HL-60/S4 treated with phorbol 12-myristate 13-acetate at 8.2 ng/mL for 4 days and 3 days (cell line): Measurements from ENCODE around the gene PTPRN2.
"Not testable (repeated sequence)": the region's sequence is repeated elsewhere in the genome, so short reads cannot be mapped to it uniquely, and the experiment has no call there.

Experiments used
- in situ Hi-C: fragments of 300-500 bp; cut with MboI; formaldehyde crosslinking; loops from 2 replicates; pipeline ENCODE4 v1.15.0; 2022; ENCODE audit warnings: low sequenced_read_pairs

Gene PTPRN2

GRCh38 chr7:157667261-157667660 is 920.4 kb downstream of the PTPRN2 start:
- in situ Hi-C loops, result no loop called here

DNA sequence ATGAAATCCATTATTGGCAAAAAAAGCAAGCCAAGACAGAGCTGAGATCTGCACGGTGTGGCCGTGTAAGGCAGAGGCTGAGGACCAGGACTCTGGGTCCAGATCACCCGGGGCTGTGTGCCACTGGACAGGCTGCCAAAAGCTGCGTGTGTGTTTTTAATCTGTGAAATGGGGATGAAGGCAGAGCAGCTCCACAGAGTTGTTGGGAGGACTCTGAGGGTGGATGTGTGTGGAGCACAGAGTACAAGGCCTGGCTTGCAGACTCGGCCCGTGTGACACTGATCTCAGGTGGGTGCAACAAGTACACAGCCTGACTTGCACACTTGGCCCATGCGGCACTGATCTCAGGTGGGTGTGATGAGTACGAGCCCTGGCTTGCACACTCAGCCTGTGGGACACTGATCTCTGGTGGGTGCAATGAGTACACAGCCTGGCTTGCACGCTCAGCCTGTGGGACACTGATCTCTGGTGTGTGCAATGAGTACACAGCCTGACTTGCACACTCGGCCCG is 921.0 kb downstream of the PTPRN2 start:
- in situ Hi-C loops, result no loop called here

DNA sequence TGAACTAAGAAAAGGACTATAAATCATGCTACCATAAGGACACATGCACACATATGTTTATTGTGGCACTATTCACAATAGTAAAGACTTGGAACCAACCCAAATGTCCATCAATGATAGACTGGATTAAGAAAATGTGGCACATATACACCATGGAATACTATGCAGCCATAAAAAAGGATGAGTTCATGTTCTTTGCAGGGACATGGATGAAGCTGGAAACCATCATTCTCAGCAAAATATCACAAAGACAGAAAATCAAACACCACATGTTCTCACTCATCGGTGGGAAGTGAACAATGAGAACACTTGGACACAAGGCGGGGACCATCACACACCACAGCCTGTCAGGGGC is 922.0 kb downstream of the PTPRN2 start:
- in situ Hi-C loops, result not testable (repeated sequence)

- in situ Hi-C loops, result no loop called here
Measured at GRCh38 chr7:157664871-157665633, 922.6 kb downstream of the PTPRN2 start.

DNA sequence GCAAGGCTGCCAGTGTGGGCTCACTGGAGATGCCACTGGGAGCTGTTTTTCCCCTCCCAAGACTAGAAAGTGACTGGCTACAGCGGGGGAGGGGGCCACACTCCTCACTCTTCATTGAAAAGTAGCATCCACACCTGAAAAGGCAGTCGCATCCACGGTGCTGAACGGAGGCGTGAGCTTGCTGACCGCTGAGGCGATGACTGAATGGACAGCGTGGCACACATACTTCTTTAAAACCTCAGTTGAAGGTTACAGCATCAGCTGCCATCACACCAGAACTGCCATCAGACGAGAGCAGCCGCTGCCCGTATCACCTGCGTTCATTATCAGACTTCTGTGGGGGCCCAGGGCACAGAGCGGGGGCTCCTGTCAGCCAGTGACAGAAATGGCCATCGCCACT is 923.6 kb downstream of the PTPRN2 start:
- in situ Hi-C loops, result no loop called here

DNA sequence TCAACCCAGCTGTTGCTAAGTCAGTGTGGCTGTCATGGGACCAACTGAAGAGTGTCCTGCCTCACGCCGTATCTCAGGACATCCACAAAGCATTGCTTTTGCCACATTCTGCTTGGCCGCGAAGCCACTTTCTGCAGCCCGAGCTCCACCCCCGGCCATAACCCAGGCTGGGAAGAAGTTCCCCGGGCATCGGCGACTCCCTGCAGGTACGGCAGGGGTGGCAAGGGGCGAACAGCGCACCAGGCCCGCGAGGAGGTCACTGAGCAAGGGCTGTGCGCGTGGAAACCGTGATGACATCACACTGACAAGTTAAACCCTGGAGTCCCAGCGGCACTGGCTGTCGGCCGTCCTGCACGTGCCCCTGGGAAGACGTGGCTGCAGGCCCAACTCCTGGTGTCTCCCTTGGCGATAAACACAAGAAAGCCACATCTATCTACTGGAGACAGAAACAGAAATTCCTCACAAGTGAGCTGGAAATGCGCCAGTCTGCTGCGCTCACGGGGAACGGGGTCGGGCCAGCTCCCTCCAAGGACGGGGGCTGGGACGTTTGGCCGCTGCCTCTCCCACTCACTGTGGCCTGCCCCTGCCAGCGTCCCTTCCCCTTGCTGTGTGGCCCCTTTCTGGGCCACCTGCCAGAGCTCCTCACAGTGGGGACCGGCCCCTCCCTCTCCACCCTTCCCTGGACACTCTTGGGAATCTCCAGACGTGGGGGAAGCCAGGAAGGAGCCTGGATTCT is 924.5 kb downstream of the PTPRN2 start:
- in situ Hi-C loops, result no loop called here

DNA sequence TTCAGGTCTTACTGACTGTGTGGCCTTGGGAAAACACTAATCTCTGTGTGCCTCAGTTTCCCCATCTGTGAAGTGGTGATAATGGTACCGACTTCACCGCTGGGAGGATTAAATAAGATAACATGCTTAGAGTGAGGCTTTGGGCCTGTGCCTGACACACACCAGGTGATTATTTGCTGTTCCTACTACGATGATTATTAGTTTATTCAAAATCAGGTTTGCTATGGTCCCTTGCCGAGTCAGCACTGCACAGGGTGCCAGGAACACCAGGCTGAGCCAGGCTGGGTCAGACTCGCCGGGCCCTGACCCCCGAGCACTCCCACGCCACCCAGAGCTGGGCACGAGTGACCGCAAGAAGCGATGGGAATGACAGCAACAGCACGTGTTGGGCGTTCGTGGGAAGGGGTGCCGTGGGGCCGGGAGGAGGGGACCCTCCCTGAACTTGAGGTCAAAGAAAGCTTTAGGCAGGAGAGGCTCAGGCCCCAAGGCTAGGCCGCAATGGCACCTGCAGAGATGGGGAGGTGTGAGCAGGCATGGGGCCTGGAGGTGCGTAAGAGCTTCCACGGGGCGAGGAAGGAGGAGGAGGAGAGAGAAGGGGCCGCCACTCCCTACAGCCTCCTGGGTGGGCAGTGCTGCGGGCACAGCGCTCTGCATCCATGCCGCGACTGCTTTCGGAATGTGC is 925.4 kb downstream of the PTPRN2 start:
- in situ Hi-C loops, result no loop called here

GRCh38 chr7:157661611-157661975 is 926.0 kb downstream of the PTPRN2 start:
- in situ Hi-C loops, result no loop called here

GRCh38 chr7:157660971-157661610 is 926.5 kb downstream of the PTPRN2 start:
- in situ Hi-C loops, result no loop called here

DNA sequence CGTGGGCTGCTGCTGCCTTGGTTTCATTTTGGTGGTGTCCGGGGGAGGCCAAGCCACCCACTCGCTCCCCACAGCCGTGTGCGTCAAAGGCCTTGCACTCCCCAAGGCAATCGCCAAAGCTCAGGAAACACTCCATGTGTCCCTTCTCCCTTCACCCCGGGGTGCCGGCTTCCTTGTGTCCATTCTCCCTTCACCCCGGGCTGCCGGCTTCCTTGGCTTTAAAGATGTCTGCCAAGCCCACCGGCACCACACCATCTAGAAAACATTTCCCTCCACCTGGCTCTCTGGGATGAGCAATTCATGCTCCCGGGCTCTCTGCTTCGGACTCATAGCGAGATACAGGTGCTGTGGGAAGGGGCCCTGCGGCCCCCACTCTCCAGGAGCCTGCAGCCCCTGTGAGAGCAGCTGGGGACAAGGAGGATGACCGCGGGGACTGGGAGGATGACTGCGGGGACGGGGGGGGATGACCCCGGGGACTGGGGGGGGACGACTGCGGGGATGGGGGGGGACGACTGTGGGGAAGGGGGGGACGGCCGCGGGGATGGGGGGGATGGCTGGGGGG is 928.7 kb downstream of the PTPRN2 start:
- in situ Hi-C loops, result no loop called here

DNA sequence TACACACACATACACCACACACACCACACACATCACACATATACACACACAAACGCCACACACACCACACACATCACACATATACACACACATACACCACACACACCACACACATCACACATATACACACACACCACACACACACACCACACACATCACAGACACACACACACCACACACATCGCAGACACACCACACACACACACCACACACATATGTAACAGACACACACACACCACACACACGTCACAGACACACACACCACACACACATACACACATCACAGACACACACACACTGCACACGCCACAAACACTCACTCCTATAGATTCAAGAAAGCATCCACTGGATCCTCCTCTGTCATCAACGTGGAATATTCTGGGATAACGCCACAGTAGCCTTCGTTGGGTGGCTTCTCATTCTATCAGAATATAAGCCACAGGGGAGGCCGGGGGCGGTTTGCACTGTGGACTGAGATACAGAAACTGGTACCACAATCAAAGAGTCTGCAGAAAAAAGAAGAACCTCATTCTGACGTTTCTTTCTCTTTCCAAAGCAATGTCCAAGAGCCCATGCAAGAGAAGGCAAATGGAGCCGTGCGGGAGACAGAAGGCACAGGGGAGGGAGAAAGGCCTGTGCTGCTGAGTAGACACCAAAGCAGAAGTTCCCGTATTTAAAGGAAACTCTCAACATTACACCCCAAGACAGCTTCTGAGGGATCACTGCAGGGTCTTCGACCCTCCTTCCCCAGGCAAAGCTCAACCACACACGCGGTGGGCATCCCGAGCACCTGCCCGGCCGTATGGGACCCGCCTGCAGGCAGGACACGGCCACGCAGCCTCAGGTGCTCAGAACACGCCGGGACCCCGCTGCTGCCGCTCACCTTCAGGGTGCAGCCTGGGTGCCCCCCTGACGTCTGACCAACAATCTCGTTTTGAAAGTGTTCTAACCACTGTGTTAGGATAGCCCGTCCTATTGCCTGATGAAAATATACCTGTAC is 929.6 kb downstream of the PTPRN2 start:
- in situ Hi-C loops, result no loop called here

- in situ Hi-C loops, result no loop called here
Measured at GRCh38 chr7:157656195-157656769, 931.3 kb downstream of the PTPRN2 start.

DNA sequence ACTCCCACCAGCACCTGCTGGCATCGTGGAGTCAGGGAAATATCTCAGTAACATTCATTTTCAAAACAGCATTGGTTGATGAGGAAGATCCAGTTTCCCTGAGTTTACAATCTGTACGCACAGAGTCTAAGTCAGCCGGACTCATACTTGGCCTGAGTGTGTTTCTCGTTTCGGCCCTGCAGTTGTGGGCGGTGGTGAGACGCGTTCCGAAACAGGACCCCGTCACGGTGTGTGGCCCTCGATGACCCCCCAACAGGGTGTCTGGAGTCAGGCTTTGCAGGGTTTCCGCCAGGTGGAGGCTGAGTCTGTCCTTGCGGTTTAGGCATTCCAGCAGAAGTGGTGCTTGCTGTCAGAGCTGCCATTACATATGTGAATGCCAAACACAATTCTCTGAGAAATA is 933.3 kb downstream of the PTPRN2 start:
- in situ Hi-C loops, result no loop called here

- in situ Hi-C loops, result no loop called here
Measured at GRCh38 chr7:157653827-157654207, 933.8 kb downstream of the PTPRN2 start.

DNA sequence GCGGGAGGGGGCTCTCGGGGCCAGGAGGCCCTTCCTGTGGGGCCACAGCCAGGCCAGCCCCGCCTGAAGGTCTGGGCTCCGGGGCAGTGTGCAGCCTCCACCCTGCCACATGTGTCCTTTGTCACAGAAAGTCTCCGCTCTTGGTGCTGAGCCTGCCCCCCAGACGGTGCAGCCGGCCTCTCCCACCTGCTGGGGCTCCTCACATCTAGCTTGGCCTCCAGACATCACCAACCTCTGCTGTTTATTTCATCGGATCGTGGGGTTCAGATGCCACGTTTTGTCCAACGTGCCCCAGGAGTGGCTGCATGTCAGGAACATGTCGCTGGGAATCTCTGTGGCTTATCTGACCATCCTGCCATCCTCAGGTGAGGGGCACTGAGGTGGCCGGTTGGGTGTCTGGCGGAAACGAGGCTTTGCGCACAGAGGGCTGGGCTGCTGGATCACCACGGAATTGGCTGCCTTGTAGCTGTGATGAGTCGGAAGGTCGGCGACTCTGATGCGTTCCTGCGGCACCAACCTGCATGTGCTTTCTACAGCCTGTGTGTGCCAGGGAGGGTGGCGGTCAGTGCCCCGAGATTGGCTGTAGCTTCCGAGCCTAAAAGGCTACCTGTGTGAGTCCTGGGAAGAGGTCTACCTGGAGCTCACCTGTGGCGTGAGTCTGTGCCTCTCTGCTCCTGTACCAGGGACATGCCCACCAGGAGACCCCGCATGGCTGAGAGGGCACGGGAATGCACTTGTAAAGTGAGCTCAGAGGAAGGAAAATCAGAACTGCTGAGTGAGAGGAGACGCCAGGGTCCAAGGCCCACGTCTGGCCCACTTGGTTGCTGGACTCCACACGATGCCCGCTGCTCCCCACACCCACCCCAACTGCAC is 934.4 kb downstream of the PTPRN2 start:
- in situ Hi-C loops, result no loop called here

DNA sequence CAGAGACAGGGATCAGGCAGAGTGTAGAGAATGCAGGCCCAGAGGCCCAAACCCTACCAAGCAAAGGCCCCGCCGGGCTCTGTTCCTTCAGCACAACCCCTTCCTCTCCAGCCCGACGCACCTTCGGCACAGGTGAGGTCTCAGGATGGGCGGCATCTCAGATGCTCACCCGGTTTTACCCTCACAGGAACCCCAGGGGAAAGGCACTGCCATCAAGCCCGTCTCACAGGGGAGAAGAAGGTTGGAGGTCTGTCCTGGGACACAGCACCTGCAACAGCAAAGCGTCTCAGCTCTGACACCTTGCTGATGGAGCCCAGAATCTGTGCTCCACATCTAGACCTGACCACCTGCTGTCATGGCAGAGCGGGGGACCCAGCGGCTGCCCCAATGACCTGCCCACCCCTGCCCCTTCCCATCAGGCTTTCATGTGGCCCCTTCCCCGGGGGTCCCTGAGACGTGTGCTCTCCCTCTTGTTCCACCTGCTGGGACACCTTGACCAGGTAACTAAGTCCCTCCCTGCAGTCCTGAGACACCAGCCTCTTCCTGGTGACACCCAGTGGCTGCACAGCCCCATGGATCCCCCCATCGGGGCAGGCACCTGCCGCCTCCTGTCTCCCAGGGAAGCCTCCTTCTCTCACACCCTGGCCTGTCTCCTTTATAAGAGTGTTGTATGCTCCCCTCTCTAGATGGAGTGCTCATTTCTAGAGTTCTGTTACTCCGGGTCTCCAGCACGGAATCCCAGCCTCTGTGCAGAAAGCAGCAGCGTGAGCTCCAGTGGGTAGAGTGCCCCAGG is 935.3 kb downstream of the PTPRN2 start:
- in situ Hi-C loops, result no loop called here

- in situ Hi-C loops, result no loop called here
Measured at GRCh38 chr7:157651366-157652160, 936.1 kb downstream of the PTPRN2 start.
